OCI-LY3 (cell line): ENCODE results near the gene IL18RAP.

Experiments used
- CTCF ChIP-seq: fragments of 200-600, 300-600 bp; sonication (generic); IDR thresholded peaks from 2 replicates; pipeline ENCODE4 v1.5.1; 2014; ENCODE audit warnings: antibody characterized with exemption, low read length, low read depth
- EZH2phosphoT487 ChIP-seq: fragments of 200-600 bp; shearing (Covaris generic); IDR thresholded peaks from 2 replicates; pipeline ENCODE4 v1.6.1; 2018; ENCODE audit warnings: antibody characterized with exemption, mixed run types, low read depth

GRCh38 chr2:102484310-102485061, 61.5 kb downstream of the IL18RAP start:
- TF ChIP-seq CTCF (no peak), EZH2phosphoT487 (no peak)
